Measurements from ENCODE around the gene NSMCE1. TPM values are rescaled to one million over a fixed set of nuclear protein-coding genes. Genes with fewer than 3 reads are reported as not detected.
A peak's percentile ranks its signal among the peaks of the same experiment; 100 is the strongest.

The NSMCE1 gene
- total and polyA plus RNA-seq, 2 donors, result 69.5 to 79.9 TPM

DNA sequence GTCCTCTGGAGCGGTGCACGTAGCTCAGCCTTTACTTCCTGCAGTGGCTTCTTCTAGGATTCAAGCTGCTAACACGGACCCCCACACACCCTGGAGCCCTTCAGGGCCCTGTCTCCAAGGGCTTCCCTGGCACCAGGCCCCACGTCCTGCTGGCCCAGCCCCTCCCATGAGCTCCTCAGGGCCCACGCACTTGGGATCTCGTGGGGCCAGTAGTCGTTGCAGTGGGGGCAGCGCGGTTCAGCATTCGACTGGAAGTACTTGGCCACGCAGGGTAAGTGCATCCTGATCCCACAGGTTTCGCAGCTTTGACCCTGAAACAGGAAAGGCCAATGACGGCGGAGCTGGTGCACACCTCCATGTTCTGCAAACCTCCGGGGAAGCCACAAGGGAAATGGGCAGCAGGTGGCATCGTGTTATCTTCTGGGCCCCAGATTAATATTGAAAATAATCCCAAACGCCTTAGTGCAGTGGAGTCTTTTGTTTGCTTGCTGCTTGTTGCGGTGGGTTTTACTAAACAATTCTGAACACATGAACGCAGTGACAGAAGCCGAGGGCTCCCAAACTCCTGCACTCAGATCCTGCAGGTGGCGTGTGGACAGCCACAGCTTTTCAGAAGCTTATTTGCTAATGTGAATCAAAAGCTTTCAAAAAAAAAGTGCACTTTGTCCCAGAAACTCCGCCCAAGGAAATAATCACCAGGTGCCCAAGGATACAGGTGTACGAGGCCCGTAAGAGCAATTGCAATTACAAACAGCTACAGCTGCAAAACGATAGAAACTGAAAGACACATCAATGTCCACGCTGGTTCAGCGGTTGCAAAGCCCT, 42.8 kb downstream of the NSMCE1 start:
- 51% methylated on average over 27 of the region's 27 CpGs for WGBS
- peaks cover 0 to 1% of the 10 kb centered on the region in 2 donors for H3K9me3 ChIP-seq (ENCODE audit: control insufficient read depth in 2 of 2, insufficient read depth in 1 of 2, low read length in 1 of 2)
- H3K4me3 ChIP-seq (ENCODE audit: low read length in 2 of 2), result no peak overlapping the region
- H3K27ac ChIP-seq (ENCODE audit: low read depth in 1 of 2, low read length in 1 of 2), result peak overlapping the region in 1 of 2 donors; percentile 26
- H3K27me3 ChIP-seq (ENCODE audit: control insufficient read depth in 2 of 2, insufficient read depth in 1 of 2, low read length in 1 of 2), result no peaks in the 10 kb centered on the region
- peaks cover 24 to 32% of the 10 kb centered on the region in 2 donors for H3K36me3 ChIP-seq (ENCODE audit: control insufficient read depth in 2 of 2, insufficient read depth in 2 of 2, low read length in 1 of 2)
- peak in 1 of 9 donors; percentile 26 for DNase-seq (ENCODE audit: low read depth in 6 of 9, low spot score in 9 of 9)
- peaks cover 17 to 36% of the 10 kb centered on the region in 2 donors for H3K4me1 ChIP-seq (ENCODE audit: control insufficient read depth in 2 of 2, insufficient read depth in 2 of 2, low read length in 2 of 2)

DNA sequence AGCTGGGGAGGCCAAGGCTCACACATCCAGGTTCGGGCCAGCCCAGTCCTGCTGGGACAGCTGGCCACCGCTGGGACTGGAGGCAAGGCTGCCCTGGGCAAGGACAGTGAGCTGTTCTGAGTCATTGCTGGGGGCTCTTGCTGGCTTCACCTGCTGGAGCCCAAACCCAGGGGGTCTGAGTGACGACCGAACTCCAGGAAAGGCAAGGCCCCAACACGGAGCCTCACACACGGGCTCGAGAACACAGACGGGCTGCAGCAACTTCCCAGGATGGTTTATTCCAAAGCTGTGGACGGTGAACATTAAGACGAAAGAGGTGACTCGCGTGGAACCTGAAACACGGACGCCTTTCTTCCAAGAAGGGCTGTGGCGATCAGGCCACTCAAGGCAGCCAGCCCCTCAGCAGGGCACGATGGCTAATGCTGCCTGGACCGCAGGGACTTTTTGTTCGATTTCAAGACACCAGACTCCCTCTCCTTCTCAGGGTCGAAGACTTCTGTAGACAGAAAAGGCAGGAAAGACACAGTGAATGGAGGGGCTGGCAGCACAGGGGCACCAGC, 43.8 kb downstream of the NSMCE1 start:
- Histone ChIP-seq H3K9me3 (ENCODE audit: control insufficient read depth in 2 of 2, insufficient read depth in 1 of 2, low read length in 1 of 2) (peaks cover 0 to 1% of the 10 kb centered on the region in 2 donors), H3K27me3 (ENCODE audit: control insufficient read depth in 2 of 2, insufficient read depth in 1 of 2, low read length in 1 of 2) (no peaks in the 10 kb centered on the region), H3K4me3 (ENCODE audit: low read length in 2 of 2) (no peak overlapping the region), H3K36me3 (ENCODE audit: control insufficient read depth in 2 of 2, insufficient read depth in 2 of 2, low read length in 1 of 2) (peaks cover 17 to 35% of the 10 kb centered on the region in 2 donors), H3K4me1 (ENCODE audit: control insufficient read depth in 2 of 2, insufficient read depth in 2 of 2, low read length in 2 of 2) (peaks cover 12 to 27% of the 10 kb centered on the region in 2 donors), H3K27ac (ENCODE audit: low read depth in 1 of 2, low read length in 1 of 2) (no peak overlapping the region)
- 93% methylated on average over 19 of the region's 19 CpGs for WGBS
- no peak for DNase-seq (ENCODE audit: low read depth in 6 of 9, low spot score in 9 of 9)

DNA sequence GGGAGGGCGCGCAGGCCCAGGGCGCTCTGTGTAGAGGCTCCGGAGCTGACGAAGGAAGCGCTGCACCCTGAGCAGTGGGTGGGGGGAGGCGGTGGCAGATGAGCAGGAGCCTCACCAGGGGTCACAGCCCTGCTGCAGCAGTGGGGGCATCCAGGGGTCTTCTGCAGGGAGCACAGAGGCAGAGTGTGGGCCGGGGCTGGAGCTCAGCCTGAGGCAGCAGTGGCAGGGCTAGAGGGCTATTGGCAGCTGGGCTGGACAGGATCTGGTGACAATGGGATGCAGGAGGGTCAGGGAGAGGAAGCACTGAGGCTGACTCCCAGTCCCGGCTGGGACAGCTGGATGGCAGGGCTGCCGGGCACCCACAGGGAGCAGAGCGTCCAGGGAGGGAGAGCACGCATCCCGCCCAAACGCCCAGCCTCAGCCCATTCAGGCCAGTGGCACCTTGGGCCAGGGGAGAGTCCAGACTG, 44.3 kb downstream of the NSMCE1 start:
- DNase-seq (ENCODE audit: low read depth in 6 of 9, low spot score in 9 of 9), result no peak
- H3K27ac ChIP-seq (ENCODE audit: low read depth in 1 of 2, low read length in 1 of 2), result no peak overlapping the region
- no peak overlapping the region for H3K4me3 ChIP-seq (ENCODE audit: low read length in 2 of 2)
- peaks cover 12 to 27% of the 10 kb centered on the region in 2 donors for H3K4me1 ChIP-seq (ENCODE audit: control insufficient read depth in 2 of 2, insufficient read depth in 2 of 2, low read length in 2 of 2)
- 99% methylated on average over 14 of the region's 14 CpGs for WGBS
- H3K9me3 ChIP-seq (ENCODE audit: control insufficient read depth in 2 of 2, insufficient read depth in 1 of 2, low read length in 1 of 2), result peaks cover 0 to 1% of the 10 kb centered on the region in 2 donors
- H3K27me3 ChIP-seq (ENCODE audit: control insufficient read depth in 2 of 2, insufficient read depth in 1 of 2, low read length in 1 of 2), result no peaks in the 10 kb centered on the region
- peaks cover 17 to 35% of the 10 kb centered on the region in 2 donors for H3K36me3 ChIP-seq (ENCODE audit: control insufficient read depth in 2 of 2, insufficient read depth in 2 of 2, low read length in 1 of 2)

DNA sequence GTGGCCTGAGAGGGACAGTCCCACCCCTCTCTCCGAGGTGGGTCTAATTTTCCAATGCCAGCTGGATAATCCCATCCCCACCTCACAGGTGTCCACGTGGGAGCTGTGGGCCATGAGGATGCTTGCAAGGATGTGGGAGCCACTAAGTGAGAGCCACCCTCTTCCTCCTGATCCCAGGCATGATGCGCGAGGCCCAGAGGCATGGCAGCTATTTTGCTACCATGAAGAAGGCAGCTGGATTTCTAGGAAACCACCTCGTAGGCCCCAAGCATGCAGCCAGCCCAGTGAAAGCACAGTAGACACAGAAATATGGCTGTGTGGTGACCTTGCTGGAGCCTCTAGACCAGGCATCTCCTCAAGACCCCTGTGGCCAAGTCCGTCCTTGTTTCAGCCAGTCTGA, 44.9 kb downstream of the NSMCE1 start:
- Histone ChIP-seq H3K9me3 (ENCODE audit: control insufficient read depth in 2 of 2, insufficient read depth in 1 of 2, low read length in 1 of 2) (peaks cover 0 to 1% of the 10 kb centered on the region in 2 donors), H3K27me3 (ENCODE audit: control insufficient read depth in 2 of 2, insufficient read depth in 1 of 2, low read length in 1 of 2) (no peaks in the 10 kb centered on the region), H3K4me1 (ENCODE audit: control insufficient read depth in 2 of 2, insufficient read depth in 2 of 2, low read length in 2 of 2) (peaks cover 12 to 25% of the 10 kb centered on the region in 2 donors), H3K36me3 (ENCODE audit: control insufficient read depth in 2 of 2, insufficient read depth in 2 of 2, low read length in 1 of 2) (peaks cover 21 to 33% of the 10 kb centered on the region in 2 donors), H3K4me3 (ENCODE audit: low read length in 2 of 2) (no peak overlapping the region), H3K27ac (ENCODE audit: low read depth in 1 of 2, low read length in 1 of 2) (no peak overlapping the region)
- 96% methylated on average over 6 of the region's 6 CpGs for WGBS
- DNase-seq (ENCODE audit: low read depth in 6 of 9, low spot score in 9 of 9), result no peak

DNA sequence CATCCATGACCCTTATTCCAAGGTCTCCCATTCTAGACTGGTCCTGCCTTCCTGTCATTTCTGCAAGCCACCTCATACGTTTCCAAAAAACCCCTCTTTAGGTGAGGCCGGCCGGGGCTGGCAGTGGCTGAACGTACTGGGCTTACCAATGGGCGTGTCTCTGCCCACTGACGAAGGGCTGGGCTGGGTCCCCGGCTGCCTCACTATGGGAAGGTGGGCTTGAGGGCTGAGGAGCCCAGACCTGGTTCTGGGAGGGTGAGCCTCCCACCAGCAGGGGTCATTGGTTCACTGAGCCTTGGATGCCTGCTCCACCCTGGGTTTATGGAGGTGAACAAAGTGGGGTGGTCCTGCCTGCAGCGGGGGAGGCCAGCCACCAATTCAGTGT, 45.4 kb downstream of the NSMCE1 start:
- H3K36me3 ChIP-seq (ENCODE audit: control insufficient read depth in 2 of 2, insufficient read depth in 2 of 2, low read length in 1 of 2), result peaks cover 21 to 33% of the 10 kb centered on the region in 2 donors
- H3K27me3 ChIP-seq (ENCODE audit: control insufficient read depth in 2 of 2, insufficient read depth in 1 of 2, low read length in 1 of 2), result no peaks in the 10 kb centered on the region
- 98% methylated on average over 8 of the region's 8 CpGs for WGBS
- no peak for DNase-seq (ENCODE audit: low read depth in 6 of 9, low spot score in 9 of 9)
- H3K4me1 ChIP-seq (ENCODE audit: control insufficient read depth in 2 of 2, insufficient read depth in 2 of 2, low read length in 2 of 2), result peaks cover 12 to 25% of the 10 kb centered on the region in 2 donors
- H3K4me3 ChIP-seq (ENCODE audit: low read length in 2 of 2), result no peak overlapping the region
- H3K27ac ChIP-seq (ENCODE audit: low read depth in 1 of 2, low read length in 1 of 2), result no peak overlapping the region
- peaks cover 0 to 1% of the 10 kb centered on the region in 2 donors for H3K9me3 ChIP-seq (ENCODE audit: control insufficient read depth in 2 of 2, insufficient read depth in 1 of 2, low read length in 1 of 2)

DNA sequence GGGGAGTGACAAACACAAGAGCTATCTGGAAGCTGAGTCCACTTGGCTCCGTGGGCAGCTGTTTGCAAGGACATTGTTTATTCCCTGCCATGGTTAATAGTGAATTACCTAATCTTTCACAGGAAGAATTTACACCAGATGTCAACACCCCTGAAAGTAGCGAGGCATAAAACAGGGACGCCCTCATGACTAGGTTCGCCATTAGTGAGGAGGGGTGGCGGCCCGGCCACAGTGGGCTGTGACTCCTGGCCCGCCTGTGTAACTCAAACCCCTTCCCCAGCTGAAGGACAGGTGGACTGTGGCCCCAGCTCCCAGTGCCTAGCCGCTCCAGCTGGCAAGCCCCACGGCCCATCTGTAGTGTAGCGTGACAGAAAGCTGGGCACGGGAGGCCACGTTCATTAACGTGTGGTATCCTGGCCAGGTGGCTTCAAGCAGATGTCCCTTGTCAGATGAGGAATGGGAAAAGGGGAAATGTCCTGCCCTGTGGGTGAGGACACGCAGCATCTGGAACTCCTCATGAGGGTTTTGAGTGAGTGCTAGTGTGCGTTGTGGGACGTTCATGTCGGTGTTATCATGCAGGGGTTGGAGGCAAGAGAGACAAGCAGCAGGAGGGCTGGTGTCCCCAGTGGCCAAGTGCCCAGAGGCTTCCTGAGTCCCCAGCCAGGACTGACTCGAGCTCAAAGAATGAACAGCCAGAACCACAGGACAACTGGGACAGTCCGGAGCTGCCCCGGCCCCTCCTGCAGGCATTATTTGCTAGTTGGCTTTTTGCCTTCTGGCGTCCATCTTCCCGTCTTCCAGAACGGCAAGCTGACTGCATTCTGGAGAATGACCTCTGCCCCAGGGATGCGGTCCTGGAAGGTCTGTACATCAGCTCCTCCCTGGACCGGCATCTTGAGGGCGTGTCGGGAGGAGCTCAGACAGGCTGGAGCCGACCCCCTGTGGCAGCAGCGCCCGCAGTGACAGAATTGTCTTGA, 46.0 kb downstream of the NSMCE1 start:
- no peak overlapping the region for H3K4me3 ChIP-seq (ENCODE audit: low read length in 2 of 2)
- peaks cover 21 to 36% of the 10 kb centered on the region in 2 donors for H3K36me3 ChIP-seq (ENCODE audit: control insufficient read depth in 2 of 2, insufficient read depth in 2 of 2, low read length in 1 of 2)
- no peak overlapping the region for H3K27ac ChIP-seq (ENCODE audit: low read depth in 1 of 2, low read length in 1 of 2)
- no peak for DNase-seq (ENCODE audit: low read depth in 6 of 9, low spot score in 9 of 9)
- whole genome bisulfite sequencing, result 96% methylated on average over 30 of the region's 30 CpGs
- no peaks in the 10 kb centered on the region for H3K27me3 ChIP-seq (ENCODE audit: control insufficient read depth in 2 of 2, insufficient read depth in 1 of 2, low read length in 1 of 2)
- peaks cover 0 to 1% of the 10 kb centered on the region in 2 donors for H3K9me3 ChIP-seq (ENCODE audit: control insufficient read depth in 2 of 2, insufficient read depth in 1 of 2, low read length in 1 of 2)
- H3K4me1 ChIP-seq (ENCODE audit: control insufficient read depth in 2 of 2, insufficient read depth in 2 of 2, low read length in 2 of 2), result peaks cover 9 to 22% of the 10 kb centered on the region in 2 donors

DNA sequence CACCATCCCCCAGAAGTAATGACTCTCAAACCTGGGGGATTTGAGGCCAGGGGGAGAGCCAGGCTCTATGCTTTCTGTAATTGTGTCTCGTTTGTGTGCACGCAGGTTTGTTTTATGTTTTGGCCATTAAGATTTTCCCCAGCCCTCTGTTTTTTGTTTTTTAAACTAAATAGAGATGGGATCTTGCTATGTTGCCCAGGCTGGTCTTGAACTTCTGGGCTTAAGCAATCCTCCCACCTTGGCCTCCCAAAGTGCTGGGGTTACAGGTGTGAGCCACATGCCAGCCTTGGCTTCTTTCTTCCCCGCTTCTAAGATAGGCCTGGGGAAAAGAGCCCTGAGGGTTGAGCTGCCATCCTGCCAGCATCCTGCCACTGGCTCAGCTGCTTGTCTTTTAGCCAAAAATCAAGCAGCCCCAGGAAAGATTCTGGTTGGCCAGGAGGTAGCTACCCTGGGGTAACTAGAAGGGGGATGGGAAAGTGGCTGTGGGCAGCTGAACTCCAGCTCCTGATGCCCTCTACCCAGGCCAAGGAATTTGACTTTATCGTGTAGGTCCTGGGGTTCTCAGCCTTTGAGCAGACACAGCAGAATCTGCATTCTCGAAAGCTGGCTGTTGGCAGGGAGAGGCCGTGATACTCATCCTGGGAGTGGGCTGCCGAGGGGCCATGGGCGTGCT, 46.9 kb downstream of the NSMCE1 start:
- no peaks in the 10 kb centered on the region for H3K27me3 ChIP-seq (ENCODE audit: control insufficient read depth in 2 of 2, insufficient read depth in 1 of 2, low read length in 1 of 2)
- H3K27ac ChIP-seq (ENCODE audit: low read depth in 1 of 2, low read length in 1 of 2), result no peak overlapping the region
- H3K4me3 ChIP-seq (ENCODE audit: low read length in 2 of 2), result no peak overlapping the region
- H3K36me3 ChIP-seq (ENCODE audit: control insufficient read depth in 2 of 2, insufficient read depth in 2 of 2, low read length in 1 of 2), result peaks cover 21 to 42% of the 10 kb centered on the region in 2 donors
- peaks cover 0 to 1% of the 10 kb centered on the region in 2 donors for H3K9me3 ChIP-seq (ENCODE audit: control insufficient read depth in 2 of 2, insufficient read depth in 1 of 2, low read length in 1 of 2)
- H3K4me1 ChIP-seq (ENCODE audit: control insufficient read depth in 2 of 2, insufficient read depth in 2 of 2, low read length in 2 of 2), result peaks cover 9 to 22% of the 10 kb centered on the region in 2 donors
- no peak for DNase-seq (ENCODE audit: low read depth in 6 of 9, low spot score in 9 of 9)
- 98% methylated on average over 8 of the region's 8 CpGs for WGBS

DNA sequence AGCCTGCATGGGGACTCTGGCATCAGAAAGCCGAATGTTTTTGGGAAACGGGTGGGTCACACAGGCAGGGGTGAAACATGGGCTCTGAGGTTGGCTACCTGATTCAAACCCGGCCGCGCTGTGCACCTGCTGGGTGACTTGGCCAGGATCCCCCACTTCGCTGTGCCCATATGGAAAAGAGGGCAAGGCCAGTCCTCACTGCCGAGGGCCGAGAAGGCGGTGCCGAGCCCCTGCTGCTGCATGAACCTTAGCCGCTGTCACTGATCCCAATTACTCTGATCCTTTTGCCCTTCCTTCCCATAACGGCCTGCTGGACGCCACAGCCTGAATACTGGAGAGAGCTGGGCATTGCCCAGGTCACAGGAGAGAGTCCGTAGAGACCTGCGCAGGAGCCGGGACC, 47.6 kb downstream of the NSMCE1 start:
- Histone ChIP-seq H3K27ac (ENCODE audit: low read depth in 1 of 2, low read length in 1 of 2) (no peak overlapping the region), H3K27me3 (ENCODE audit: control insufficient read depth in 2 of 2, insufficient read depth in 1 of 2, low read length in 1 of 2) (no peaks in the 10 kb centered on the region), H3K4me3 (ENCODE audit: low read length in 2 of 2) (no peak overlapping the region), H3K9me3 (ENCODE audit: control insufficient read depth in 2 of 2, insufficient read depth in 1 of 2, low read length in 1 of 2) (peaks cover 0 to 1% of the 10 kb centered on the region in 2 donors), H3K4me1 (ENCODE audit: control insufficient read depth in 2 of 2, insufficient read depth in 2 of 2, low read length in 2 of 2) (peaks cover 6 to 17% of the 10 kb centered on the region in 2 donors), H3K36me3 (ENCODE audit: control insufficient read depth in 2 of 2, insufficient read depth in 2 of 2, low read length in 1 of 2) (peaks cover 21 to 45% of the 10 kb centered on the region in 2 donors)
- WGBS, result 98% methylated on average over 16 of the region's 16 CpGs
- DNase-seq (ENCODE audit: low read depth in 6 of 9, low spot score in 9 of 9), result no peak
